ENCODE results near the gene ATRN.
"Not testable (repeated sequence)": the region's sequence is repeated elsewhere in the genome, so short reads cannot be mapped to it uniquely, and the experiment has no call there.

Gene ATRN

GRCh38 chr20:3515379-3516170 lies 44.8 kb downstream of the ATRN start:
- no peak for DNase-seq (ENCODE audit: low read depth in 3 of 3)

DNA sequence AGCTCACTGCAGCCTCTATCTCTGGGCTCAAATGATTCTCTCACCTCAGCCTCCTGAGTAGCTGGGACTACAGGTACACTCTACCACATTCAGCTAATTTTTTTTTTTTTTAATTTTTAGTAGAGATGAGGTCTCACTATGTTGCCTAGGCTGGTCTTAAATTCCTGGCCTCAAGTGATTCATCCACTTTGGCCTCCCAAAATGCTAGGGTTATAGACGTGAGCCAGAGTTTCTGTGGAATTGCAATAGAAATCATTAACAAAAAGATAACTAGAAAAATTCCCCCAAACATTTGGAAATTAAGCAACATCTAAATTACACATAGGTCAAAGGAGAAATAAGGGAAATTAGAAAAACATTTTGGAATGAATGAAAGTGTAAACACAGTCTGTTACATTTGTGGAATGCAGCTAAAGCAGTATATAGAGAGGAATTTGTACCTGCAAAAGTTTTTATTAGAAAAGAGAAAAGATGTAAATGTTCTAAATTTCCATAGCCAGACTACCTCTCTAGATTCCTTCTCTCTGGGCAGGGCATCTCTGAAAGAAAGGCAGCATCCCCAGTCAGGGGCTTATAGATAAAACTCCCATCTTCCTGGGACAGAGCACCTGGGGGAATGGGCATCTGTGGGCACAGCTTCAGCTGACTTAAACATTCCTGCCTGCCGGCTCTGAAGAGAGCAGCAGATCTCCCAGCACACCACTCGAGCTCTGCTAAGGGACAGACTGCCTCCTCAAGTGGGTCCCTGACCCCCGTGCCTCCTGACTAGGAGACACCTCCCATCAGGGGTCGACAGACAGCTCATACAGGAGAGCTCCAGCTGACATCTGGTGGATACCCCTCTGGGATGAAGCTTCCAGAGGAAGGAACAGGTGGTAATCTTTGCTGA lies 51.3 kb downstream of the ATRN start:
- no peak for DNase-seq (ENCODE audit: low read depth in 3 of 3)

DNA sequence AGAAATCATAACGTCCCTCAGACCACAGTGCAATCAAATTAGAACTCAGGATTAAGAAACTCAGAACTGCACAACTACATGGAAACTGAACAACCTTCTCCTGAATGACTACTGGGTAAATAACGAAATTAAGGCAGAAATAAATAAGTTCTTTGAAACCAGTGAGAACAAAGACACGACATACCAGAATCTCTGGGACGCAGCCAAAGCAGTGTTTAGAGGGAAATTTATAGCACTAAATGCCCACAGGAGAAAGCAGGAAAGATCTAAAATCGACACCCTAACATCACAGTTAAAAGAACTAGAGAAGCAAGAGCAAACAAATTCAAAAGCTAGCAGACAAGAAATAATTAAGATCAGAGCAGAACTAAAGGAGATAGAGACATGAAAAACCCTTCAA lies 53.9 kb downstream of the ATRN start:
- DNase-seq (ENCODE audit: low read depth in 3 of 3) = not testable (repeated sequence)

DNA sequence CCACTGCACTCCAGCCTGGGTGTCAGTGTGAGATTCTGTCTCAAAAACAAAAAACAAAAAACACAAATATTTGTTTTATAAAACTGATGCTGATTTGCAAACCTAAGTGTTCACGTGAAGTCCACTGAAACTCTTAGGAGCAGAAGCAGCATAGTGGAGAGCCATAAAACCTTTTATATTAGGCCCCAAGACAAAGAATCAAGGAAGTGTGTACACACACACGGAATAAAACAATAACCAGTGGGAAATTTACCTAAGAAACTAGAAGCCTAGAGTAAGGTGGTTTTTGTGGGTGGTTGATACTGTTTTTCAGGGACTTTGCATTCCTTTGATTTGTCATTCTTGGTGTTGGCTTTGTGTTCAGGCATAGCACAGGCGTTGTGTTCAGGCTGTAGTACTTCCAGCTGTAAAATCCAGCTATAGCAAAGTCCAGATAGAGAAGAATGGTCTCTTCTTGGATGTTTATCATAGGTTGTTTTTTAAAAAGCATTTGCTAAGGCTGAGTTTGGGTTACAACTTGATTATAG lies 61.3 kb downstream of the ATRN start:
- DNase-seq (ENCODE audit: low read depth in 3 of 3) = no peak

DNA sequence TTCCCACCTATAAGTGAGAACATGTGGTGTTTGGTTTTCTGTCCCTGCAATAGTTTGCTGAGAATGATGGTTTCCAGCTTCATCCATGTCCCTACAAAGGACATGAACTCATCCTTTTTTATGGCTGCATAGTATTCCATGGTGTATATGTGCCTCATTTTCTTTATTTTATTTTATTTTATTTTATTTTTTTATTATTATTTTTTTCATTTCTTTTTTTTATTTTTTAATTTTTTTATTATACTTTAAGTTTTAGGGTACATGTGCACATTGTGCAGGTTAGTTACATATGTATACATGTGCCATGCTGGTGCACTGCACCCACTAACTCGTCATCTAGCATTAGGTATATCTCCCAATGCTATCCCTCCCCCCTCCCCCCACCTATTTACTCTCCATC lies 66.9 kb downstream of the ATRN start:
- DNase-seq (ENCODE audit: low read depth in 3 of 3) = not testable (repeated sequence)

GRCh38 chr20:3539311-3540107 lies 68.7 kb downstream of the ATRN start:
- no peak for DNase-seq (ENCODE audit: low read depth in 3 of 3)

- DNase-seq (ENCODE audit: low read depth in 3 of 3) = no peak
These were observed 71.3 kb downstream of the ATRN start for GRCh38 chr20:3541887-3542721.

DNA sequence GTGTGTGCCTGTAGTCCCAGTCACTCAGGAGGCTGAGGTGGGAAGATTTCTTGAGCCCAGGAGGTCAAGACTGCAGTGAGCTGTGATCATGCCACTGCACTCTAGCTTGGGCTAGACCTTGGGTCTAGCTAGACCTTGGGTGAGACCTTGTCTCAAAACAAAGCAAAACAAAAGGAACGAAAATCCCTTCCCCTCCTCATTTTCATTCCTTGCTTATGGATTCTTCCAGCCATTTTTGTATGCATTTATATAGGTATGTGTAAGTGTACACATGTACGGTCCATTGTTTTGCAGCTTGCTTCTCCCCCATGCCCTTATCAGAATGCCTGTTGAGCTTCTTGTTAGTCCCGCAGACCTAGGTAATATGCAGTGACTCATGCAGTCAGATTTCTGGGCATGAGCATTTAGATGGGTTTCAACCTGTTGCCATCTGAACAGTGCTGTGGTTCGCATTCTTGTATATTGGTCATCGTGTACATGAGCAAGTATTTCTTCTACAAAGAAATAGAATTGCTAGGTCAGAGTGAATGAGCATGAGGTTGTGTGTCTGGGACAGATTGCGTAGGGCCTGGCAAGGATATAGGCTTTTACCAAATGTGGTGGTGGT lies 73.2 kb downstream of the ATRN start:
- DNase-seq (ENCODE audit: low read depth in 3 of 3) = no peak

GRCh38 chr20:3545401-3545925 lies 74.6 kb downstream of the ATRN start:
- no peak for DNase-seq (ENCODE audit: low read depth in 3 of 3)

- DNase-seq (ENCODE audit: low read depth in 3 of 3) = no peak
These were observed 77.1 kb downstream of the ATRN start for GRCh38 chr20:3547906-3548305.

- DNase-seq (ENCODE audit: low read depth in 3 of 3) = no peak
These were observed 80.0 kb downstream of the ATRN start for GRCh38 chr20:3550837-3551236.

- DNase-seq (ENCODE audit: low read depth in 3 of 3) = no peak
These were observed 81.0 kb downstream of the ATRN start for GRCh38 chr20:3551681-3552434.

DNA sequence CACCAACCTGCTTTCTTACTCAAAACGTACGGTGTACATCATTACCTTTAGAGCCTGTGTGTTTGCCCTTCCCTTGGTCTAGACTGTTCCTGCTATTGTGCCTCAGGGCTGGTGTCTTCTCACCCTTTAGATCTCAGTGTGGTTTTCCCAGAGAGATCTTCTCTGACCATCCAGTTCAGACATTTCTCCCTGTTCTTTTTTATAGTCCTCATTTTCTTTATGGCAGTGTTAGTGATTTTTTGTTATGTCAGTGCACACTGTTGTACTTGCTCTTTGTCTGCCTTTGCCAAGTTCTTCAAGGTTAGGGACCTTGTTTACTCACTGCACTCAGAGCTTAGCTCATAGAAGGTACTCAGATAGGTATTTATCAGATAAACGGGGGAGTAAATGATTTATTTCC lies 82.8 kb downstream of the ATRN start:
- no peak for DNase-seq (ENCODE audit: low read depth in 3 of 3)

GRCh38 chr20:3557237-3557785 lies 86.5 kb downstream of the ATRN start:
- no peak for DNase-seq (ENCODE audit: low read depth in 3 of 3)

GRCh38 chr20:3559231-3559630 lies 88.4 kb downstream of the ATRN start:
- no peak for DNase-seq (ENCODE audit: low read depth in 3 of 3)

- DNase-seq (ENCODE audit: low read depth in 3 of 3) = no peak
These were observed 88.8 kb downstream of the ATRN start for GRCh38 chr20:3559637-3560036.

- no peak for DNase-seq (ENCODE audit: low read depth in 3 of 3)
These were observed 89.3 kb downstream of the ATRN start for GRCh38 chr20:3560162-3560561.

- DNase-seq (ENCODE audit: low read depth in 3 of 3) = no peak
These were observed 89.8 kb downstream of the ATRN start for GRCh38 chr20:3560578-3560977.

GRCh38 chr20:3563133-3563532 lies 92.3 kb downstream of the ATRN start:
- no peak for DNase-seq (ENCODE audit: low read depth in 3 of 3)

Data from stimulated activated CD4-positive, alpha-beta T cell treated with anti-CD3 and anti-CD28 coated beads, TNF-alpha, amount 100 ng/mL, for 48 hours (primary cell).